Liver (tissue), 9 donors: ENCODE measurements around the gene KDM5C. TPM values are rescaled to one million over a fixed set of nuclear protein-coding genes. Genes with fewer than 3 reads are reported as not detected.

Experiments used
- DNase-seq: peaks from one replicate; pipeline ENCODE4 v3.0.0-alpha.2; 2017; ENCODE audit warnings: low spot score
- H3K27ac ChIP-seq, 2 donors: one replicate each; pipeline ENCODE4 v1.7.0; 2013; ENCODE audit warnings: inconsistent platforms in 2 of 2, low read length in 2 of 2, control low read depth in 1 of 2, low read depth in 1 of 2, mild to moderate bottlenecking in 1 of 2
- H3K27me3 ChIP-seq, 4 donors: one replicate each; pipeline versions ENCODE4 v1.6.1 to v1.7.0; 2013; ENCODE audit warnings: low read length in 3 of 4, inconsistent platforms in 1 of 4, mild to moderate bottlenecking in 1 of 4, moderate library complexity in 1 of 4; ENCODE audit not compliant: control insufficient read depth in 4 of 4, insufficient read depth in 4 of 4
- H3K36me3 ChIP-seq, 4 donors: one replicate each; pipeline versions ENCODE4 v1.6.1 to v1.7.0; 2013; ENCODE audit warnings: low read length in 3 of 4, mild to moderate bottlenecking in 3 of 4, low read depth in 1 of 4, moderate library complexity in 1 of 4; ENCODE audit not compliant: control insufficient read depth in 4 of 4, insufficient read depth in 3 of 4
- H3K4me1 ChIP-seq, 4 donors: one replicate each; pipeline versions ENCODE4 v1.6.1 to v1.7.0; 2013; ENCODE audit warnings: low read length in 3 of 4, mild to moderate bottlenecking in 3 of 4, moderate library complexity in 1 of 4; ENCODE audit not compliant: control insufficient read depth in 4 of 4, insufficient read depth in 4 of 4
- H3K4me3 ChIP-seq, 3 donors: one replicate each; pipeline versions ENCODE4 v1.6.1 to v1.7.0; 2013; ENCODE audit warnings: low read length in 3 of 3, control low read depth in 1 of 3, low read depth in 1 of 3, mild to moderate bottlenecking in 1 of 3
- H3K9ac ChIP-seq, 2 donors: one replicate each; pipeline ENCODE4 v1.7.0; 2013; ENCODE audit warnings: low read length in 2 of 2, mild to moderate bottlenecking in 2 of 2, moderate library complexity in 2 of 2, control low read depth in 1 of 2, low read depth in 1 of 2
- H3K9me3 ChIP-seq, 4 donors: one replicate each; pipeline versions ENCODE4 v1.6.1 to v1.7.0; 2013; ENCODE audit warnings: low read length in 3 of 4; ENCODE audit not compliant: control insufficient read depth in 4 of 4
- ATF3 ChIP-seq: IDR thresholded peaks from 2 replicates; pipeline ENCODE4 v1.6.1; 2016; ENCODE audit warnings: antibody characterized with exemption
- CTCF ChIP-seq: fragments of 150-350 bp; IDR thresholded peaks from 2 replicates; pipeline ENCODE4 v1.5.1; 2017; ENCODE audit warnings: improper control_type of control experiment, low read depth, low read length; ENCODE audit not compliant: missing input control
- EGR1 ChIP-seq, 2 donors: IDR thresholded peaks; 2 replicates each; pipeline ENCODE4 v1.6.1; 2016 to 2018; ENCODE audit warnings: antibody characterized with exemption in 2 of 2, low read depth in 2 of 2
- FOXA2 ChIP-seq: IDR thresholded peaks from 2 replicates; pipeline ENCODE4 v1.6.1; 2016; ENCODE audit warnings: antibody characterized with exemption
- GABPA ChIP-seq, 2 donors: IDR thresholded peaks in 1 of 2; conservative IDR thresholded peaks in 1 of 2; 2 replicates each; pipeline ENCODE4 v1.6.1; 2016; ENCODE audit warnings: antibody characterized with exemption in 2 of 2, mild to moderate bottlenecking in 1 of 2, moderate library complexity in 1 of 2
- HNF4A ChIP-seq, 2 donors: conservative IDR thresholded peaks; 2 replicates each; pipeline ENCODE4 v1.6.1; 2016; ENCODE audit warnings: antibody characterized with exemption in 2 of 2, mild to moderate bottlenecking in 2 of 2
- HNF4G ChIP-seq: IDR thresholded peaks from 2 replicates; pipeline ENCODE4 v1.6.1; 2016; ENCODE audit warnings: antibody characterized with exemption
- JUND ChIP-seq, 2 donors: IDR thresholded peaks; 2 replicates each; pipeline ENCODE4 v1.6.1; 2016; ENCODE audit warnings: antibody characterized with exemption in 2 of 2
- MAX ChIP-seq: IDR thresholded peaks from 2 replicates; pipeline ENCODE4 v1.6.1; 2016; ENCODE audit warnings: antibody characterized with exemption
- NR2F2 ChIP-seq: IDR thresholded peaks from 2 replicates; pipeline ENCODE4 v1.6.1; 2016; ENCODE audit warnings: antibody characterized with exemption
- RAD21 ChIP-seq, 2 donors: IDR thresholded peaks; 2 replicates each; pipeline ENCODE4 v1.6.1; 2016; ENCODE audit warnings: antibody characterized with exemption in 2 of 2, mild to moderate bottlenecking in 2 of 2
- REST ChIP-seq: IDR thresholded peaks from 2 replicates; pipeline ENCODE4 v1.6.1; 2016; ENCODE audit warnings: antibody characterized with exemption, mild to moderate bottlenecking
- RXRA ChIP-seq, 2 donors: IDR thresholded peaks; 2 replicates each; pipeline ENCODE4 v1.6.1; 2017 to 2018; ENCODE audit warnings: antibody characterized with exemption in 2 of 2, mild to moderate bottlenecking in 1 of 2
- SP1 ChIP-seq: IDR thresholded peaks from 2 replicates; pipeline ENCODE4 v1.6.1; 2018; ENCODE audit warnings: antibody characterized with exemption, mild to moderate bottlenecking
- TAF1 ChIP-seq: conservative IDR thresholded peaks from 2 replicates; pipeline ENCODE4 v1.6.1; 2016; ENCODE audit warnings: antibody characterized with exemption, mild to moderate bottlenecking
- YY1 ChIP-seq: IDR thresholded peaks from 2 replicates; pipeline ENCODE4 v1.6.1; 2016; ENCODE audit warnings: antibody characterized with exemption, mild to moderate bottlenecking
- ZBTB33 ChIP-seq: IDR thresholded peaks from 2 replicates; pipeline ENCODE4 v1.6.1; 2016; ENCODE audit warnings: antibody characterized with exemption
- WGBS: extraction: QIAGEN DNeasy Blood & Tissue Kit; methylation state at CpG from one replicate; pipeline ENCODE4 v1.1.7; 2013; 5-methylcytosine and 5-hydroxymethylcytosine counted together
- polyA plus RNA-seq, 2 donors: library from polyadenylated mRNA; stranded (reverse) in 1 of 2; unstranded in 1 of 2; fragments of 200-250 nt in 1 of 2; fragments of >200 nt in 1 of 2; fragmentation: Nextera tagmentation in 1 of 2; extraction: Ambion mirVana in 1 of 2; gene quantifications; one replicate each; pipeline versions ENCODE4 v1.2.1 to v1.2.3, GENCODE V29; 2013 to 2015
- total RNA-seq, 2 donors: library from RNA; depleted of rRNA; stranded (reverse); fragments of >200 nt; gene quantifications; one replicate each; pipeline ENCODE4 v1.2.3, GENCODE V29; 2014
- donor health status: healthy.
- donor health status: healthy.
- donor health status: healthy.
- donor health status: healthy.
- donor health status: healthy.

Gene KDM5C
- total and polyA plus RNA-seq, 4 donors: 14.7 to 74.7 (median 27.0) TPM

GRCh38 chrX:53211391-53211978, 13.5 kb downstream of the KDM5C start:
- Histone ChIP-seq H3K36me3 (peaks cover 20 to 85% (median 56%) of the 10 kb centered on the region in 4 donors), H3K27me3 (no peaks in the 10 kb centered on the region), H3K9me3 (no peaks in the 10 kb centered on the region), H3K9ac (no peak overlapping the region), H3K4me3 (no peak overlapping the region), H3K4me1 (no peaks in the 10 kb centered on the region), H3K27ac (no peak overlapping the region)
- TF ChIP-seq SP1 (no peak), JUND (IDR thresholded peaks at IDR 0.05) (no peak), RXRA (IDR thresholded peaks at IDR 0.05) (no peak), GABPA (IDR thresholded peaks at IDR 0.05 in 1 of 2, conservative IDR thresholded peaks at IDR 0.05 in 1 of 2) (no peak), CTCF (no peak), RAD21 (IDR thresholded peaks at IDR 0.05) (no peak), HNF4G (no peak), TAF1 (no peak), MAX (no peak), YY1 (no peak), ATF3 (no peak), EGR1 (IDR thresholded peaks at IDR 0.05; ENCODE audit: low read depth in 2 of 2) (no peak), FOXA2 (no peak)
- no peak for DNase-seq
- 97% methylated on average over 9 of the region's 9 CpGs for WGBS

GRCh38 chrX:53196678-53197077, 28.3 kb downstream of the KDM5C start:
- no peak overlapping the region for H3K27ac ChIP-seq
- TF ChIP-seq EGR1 (IDR thresholded peaks at IDR 0.05; ENCODE audit: low read depth in 2 of 2) (no peak), REST (no peak), RAD21 (IDR thresholded peaks at IDR 0.05) (no peak), GABPA (IDR thresholded peaks at IDR 0.05 in 1 of 2, conservative IDR thresholded peaks at IDR 0.05 in 1 of 2) (no peak), NR2F2 (no peak), ZBTB33 (no peak), JUND (IDR thresholded peaks at IDR 0.05) (no peak), RXRA (IDR thresholded peaks at IDR 0.05) (no peak), HNF4A (conservative IDR thresholded peaks at IDR 0.05) (no peak), CTCF (no peak), SP1 (no peak)
- H3K4me3 ChIP-seq: no peak overlapping the region
- H3K9ac ChIP-seq: no peak overlapping the region
- no peaks in the 10 kb centered on the region for H3K27me3 ChIP-seq
- DNase-seq: no peak
- no peaks in the 10 kb centered on the region for H3K4me1 ChIP-seq
- no peaks in the 10 kb centered on the region for H3K9me3 ChIP-seq
- 95% methylated on average over 12 of the region's 12 CpGs for WGBS
- peaks cover 15 to 97% (median 65%) of the 10 kb centered on the region in 4 donors for H3K36me3 ChIP-seq
